Suprapubic skin (tissue), 3 donors: ENCODE data around the gene RPL35.

Experiments
- EP300 ChIP-seq: sonication (generic); formaldehyde crosslinking; IDR thresholded peaks from one replicate; pipeline ENCODE4 v1.6.1; 2017; ENCODE audit warnings: antibody characterized with exemption
- POLR2A ChIP-seq, 2 donors: fragments of 450-650 bp; IDR thresholded peaks; one replicate each; pipeline ENCODE4 v1.6.1; 2017; ENCODE audit warnings: antibody characterized with exemption in 2 of 2, mild to moderate bottlenecking in 2 of 2, moderate library complexity in 2 of 2
- TF ChIP-seq, protein P1 (sequence below), 2 donors: fragments of 200-600 bp in 1 of 2; fragments of 450-650 bp in 1 of 2; sonication (generic) in 1 of 2; IDR thresholded peaks; one replicate each; pipeline ENCODE4 v1.5.1; 2016 to 2019; ENCODE audit warnings: antibody characterized with exemption in 2 of 2, mild to moderate bottlenecking in 1 of 2, moderate library complexity in 1 of 2

DNA sequence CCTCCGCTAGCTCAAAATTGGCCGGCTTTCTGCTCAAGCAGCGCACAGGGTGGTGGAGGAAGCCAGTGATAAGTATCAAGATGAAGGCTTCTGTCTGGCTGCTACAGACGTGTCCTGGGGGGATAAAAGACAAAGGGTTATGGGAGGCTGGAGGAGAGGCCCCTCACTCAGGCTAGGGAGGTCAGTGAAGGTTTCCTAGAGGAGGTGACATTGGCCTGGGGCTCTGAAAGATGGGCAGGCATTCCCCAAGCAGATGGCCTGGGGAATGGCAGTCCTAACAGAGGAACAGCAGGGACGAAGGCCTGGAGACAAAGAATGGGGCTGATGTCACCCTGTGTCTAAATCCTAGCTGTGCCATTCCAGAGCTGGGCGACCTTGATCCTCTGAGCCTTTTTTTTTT, 52.5 kb downstream of the RPL35 start:
- TF ChIP-seq, protein P1, sequence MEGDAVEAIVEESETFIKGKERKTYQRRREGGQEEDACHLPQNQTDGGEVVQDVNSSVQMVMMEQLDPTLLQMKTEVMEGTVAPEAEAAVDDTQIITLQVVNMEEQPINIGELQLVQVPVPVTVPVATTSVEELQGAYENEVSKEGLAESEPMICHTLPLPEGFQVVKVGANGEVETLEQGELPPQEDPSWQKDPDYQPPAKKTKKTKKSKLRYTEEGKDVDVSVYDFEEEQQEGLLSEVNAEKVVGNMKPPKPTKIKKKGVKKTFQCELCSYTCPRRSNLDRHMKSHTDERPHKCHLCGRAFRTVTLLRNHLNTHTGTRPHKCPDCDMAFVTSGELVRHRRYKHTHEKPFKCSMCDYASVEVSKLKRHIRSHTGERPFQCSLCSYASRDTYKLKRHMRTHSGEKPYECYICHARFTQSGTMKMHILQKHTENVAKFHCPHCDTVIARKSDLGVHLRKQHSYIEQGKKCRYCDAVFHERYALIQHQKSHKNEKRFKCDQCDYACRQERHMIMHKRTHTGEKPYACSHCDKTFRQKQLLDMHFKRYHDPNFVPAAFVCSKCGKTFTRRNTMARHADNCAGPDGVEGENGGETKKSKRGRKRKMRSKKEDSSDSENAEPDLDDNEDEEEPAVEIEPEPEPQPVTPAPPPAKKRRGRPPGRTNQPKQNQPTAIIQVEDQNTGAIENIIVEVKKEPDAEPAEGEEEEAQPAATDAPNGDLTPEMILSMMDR (IDR thresholded peaks at IDR 0.05): no peak
- TF ChIP-seq POLR2A (IDR thresholded peaks at IDR 0.05) (no peak), EP300 (no peak)
